Stimulated activated CD8-positive, alpha-beta memory T cell treated with anti-CD3 and anti-CD28 coated beads, Interleukin-4, amount 100 ng/mL, for 1 hour (primary cell): ENCODE data around the gene NUS1.
"Not testable (repeated sequence)": the region's sequence is repeated elsewhere in the genome, so short reads cannot be mapped to it uniquely, and the experiment has no call there.

Experiments used
- DNase-seq, 2 donors: peaks; one replicate each; pipeline ENCODE4 v3.0.0-alpha.2; 2020; ENCODE audit warnings: low read depth in 2 of 2, low spot score in 1 of 2

Gene NUS1

GRCh38 chr6:117674991-117675657 is at the start of gene NUS1:
Gene NUS1, plus strand, starts transcription at chr6:117675469. Its CDS starts 202 bp downstream, at chr6:117675671.
- DNase-seq: peak; percentile 96 to 98

GRCh38 chr6:117627533-117627932 is 47.7 kb upstream of the NUS1 start:
- DNase-seq: no peak

- no peak for DNase-seq
These were observed 46.1 kb upstream of the NUS1 start for GRCh38 chr6:117629119-117629660.

- DNase-seq: no peak
These were observed 37.5 kb upstream of the NUS1 start for GRCh38 chr6:117637770-117638169.

GRCh38 chr6:117642976-117643375 is 32.3 kb upstream of the NUS1 start:
- no peak for DNase-seq

- DNase-seq: not testable (repeated sequence)
These were observed 23.3 kb upstream of the NUS1 start for GRCh38 chr6:117651984-117652383.

- DNase-seq: no peak
These were observed 21.3 kb upstream of the NUS1 start for GRCh38 chr6:117653949-117654348.

- no peak for DNase-seq
These were observed 19.9 kb upstream of the NUS1 start for GRCh38 chr6:117655380-117655779.

- no peak for DNase-seq
These were observed 8.4 kb upstream of the NUS1 start for GRCh38 chr6:117666881-117667280.

- no peak for DNase-seq
These were observed 6.5 kb upstream of the NUS1 start for GRCh38 chr6:117668736-117669135.

- no peak for DNase-seq
These were observed 766 bp upstream of the NUS1 start for GRCh38 chr6:117674503-117674902.

GRCh38 chr6:117675658-117676301 is 511 bp downstream of the NUS1 start:
- DNase-seq: peak in 1 of 2 donors; percentile 6

- DNase-seq: no peak
These were observed 1.4 kb downstream of the NUS1 start for GRCh38 chr6:117676577-117677218.

GRCh38 chr6:117677553-117678141 is 2.4 kb downstream of the NUS1 start:
- DNase-seq: no peak

- no peak for DNase-seq
These were observed 6.0 kb downstream of the NUS1 start for GRCh38 chr6:117681162-117681741.

- DNase-seq: no peak
These were observed 9.5 kb downstream of the NUS1 start for GRCh38 chr6:117684749-117685148.

GRCh38 chr6:117685359-117685758 is 10.1 kb downstream of the NUS1 start:
- no peak for DNase-seq

GRCh38 chr6:117687021-117687648 is 11.9 kb downstream of the NUS1 start:
- no peak for DNase-seq

- DNase-seq: not testable (repeated sequence)
These were observed 14.3 kb downstream of the NUS1 start for GRCh38 chr6:117689584-117689983.

- no peak for DNase-seq
These were observed 31.2 kb downstream of the NUS1 start for GRCh38 chr6:117706504-117706903.
